ENCODE data around the gene SLC9B2.

Gene SLC9B2

GRCh38 chr4:103097112-103097511, 20.6 kb upstream of the SLC9B2 start:
- Histone ChIP-seq H3K27ac (replicated peaks) (no peak overlapping the region), H3K4me3 (replicated peaks; ENCODE audit: insufficient read depth, low read length) (no peak overlapping the region), H3K27me3 (ENCODE audit: insufficient read depth, poor library complexity, severe bottlenecking) (no peaks in the 10 kb centered on the region)
- TF ChIP-seq GABPA (IDR thresholded peaks at IDR 0.05; ENCODE audit: low read depth) (no peak), CTCF (IDR thresholded peaks at IDR 0.05; ENCODE audit: insufficient read depth, low read length) (no peak), SPI1 (IDR thresholded peaks at IDR 0.05; ENCODE audit: borderline replicate concordance, low read depth) (no peak), POLR2AphosphoS5 (IDR thresholded peaks at IDR 0.05; ENCODE audit: low read depth) (no peak), REST (IDR thresholded peaks at IDR 0.05; ENCODE audit: insufficient replicate concordance, low read depth) (no peak)
- no peak for DNase-seq (ENCODE audit: low read depth in 1 of 2, low spot score in 1 of 2)

- TF ChIP-seq SPI1 (IDR thresholded peaks at IDR 0.05; ENCODE audit: borderline replicate concordance, low read depth) (no peak), CTCF (IDR thresholded peaks at IDR 0.05; ENCODE audit: insufficient read depth, low read length) (no peak), REST (IDR thresholded peaks at IDR 0.05; ENCODE audit: insufficient replicate concordance, low read depth) (no peak), GABPA (IDR thresholded peaks at IDR 0.05; ENCODE audit: low read depth) (no peak), POLR2AphosphoS5 (IDR thresholded peaks at IDR 0.05; ENCODE audit: low read depth) (no peak)
- Histone ChIP-seq H3K4me3 (replicated peaks; ENCODE audit: insufficient read depth, low read length) (no peak overlapping the region), H3K27ac (replicated peaks) (no peak overlapping the region), H3K27me3 (ENCODE audit: insufficient read depth, poor library complexity, severe bottlenecking) (no peaks in the 10 kb centered on the region)
- no peak for DNase-seq (ENCODE audit: low read depth in 1 of 2, low spot score in 1 of 2)
Measured at GRCh38 chr4:103095080-103095479, 18.5 kb upstream of the SLC9B2 start.

- no peak overlapping the region for H3K4me3 ChIP-seq (replicated peaks; ENCODE audit: insufficient read depth, low read length)
- no peak for TF ChIP-seq CTCF (IDR thresholded peaks at IDR 0.05; ENCODE audit: insufficient read depth, low read length)
- no peak for TF ChIP-seq SPI1 (IDR thresholded peaks at IDR 0.05; ENCODE audit: borderline replicate concordance, low read depth)
- DNase-seq (ENCODE audit: low read depth in 1 of 2, low spot score in 1 of 2), result no peak
- no peaks in the 10 kb centered on the region for H3K27me3 ChIP-seq (ENCODE audit: insufficient read depth, poor library complexity, severe bottlenecking)
- no peak overlapping the region for H3K27ac ChIP-seq (replicated peaks)
Measured at GRCh38 chr4:103092245-103092644, 15.7 kb upstream of the SLC9B2 start.

- TF ChIP-seq GABPA (IDR thresholded peaks at IDR 0.05; ENCODE audit: low read depth), result no peak
- TF ChIP-seq POLR2AphosphoS5 (IDR thresholded peaks at IDR 0.05; ENCODE audit: low read depth), result no peak
- TF ChIP-seq CTCF (IDR thresholded peaks at IDR 0.05; ENCODE audit: insufficient read depth, low read length), result peak; percentile 24
- TF ChIP-seq SPI1 (IDR thresholded peaks at IDR 0.05; ENCODE audit: borderline replicate concordance, low read depth), result no peak
- no peak for TF ChIP-seq REST (IDR thresholded peaks at IDR 0.05; ENCODE audit: insufficient replicate concordance, low read depth)
- H3K4me3 ChIP-seq (replicated peaks; ENCODE audit: insufficient read depth, low read length), result no peak overlapping the region
- H3K27me3 ChIP-seq (ENCODE audit: insufficient read depth, poor library complexity, severe bottlenecking), result no peaks in the 10 kb centered on the region
- DNase-seq (ENCODE audit: low read depth in 1 of 2, low spot score in 1 of 2), result peak in 1 of 2 experiments; percentile 50
- H3K27ac ChIP-seq (replicated peaks), result no peak overlapping the region
Measured at GRCh38 chr4:103091601-103092223, 15.2 kb upstream of the SLC9B2 start.

Data from HL-60 (cell line).